ENCODE data around the gene HINT2.

HINT2 gene

GRCh38 chr9:35840881-35841644 is 26.2 kb upstream of the HINT2 start:
- DNase-seq: no peak

- DNase-seq: no peak
Measured at GRCh38 chr9:35839926-35840325, 25.1 kb upstream of the HINT2 start.

DNA sequence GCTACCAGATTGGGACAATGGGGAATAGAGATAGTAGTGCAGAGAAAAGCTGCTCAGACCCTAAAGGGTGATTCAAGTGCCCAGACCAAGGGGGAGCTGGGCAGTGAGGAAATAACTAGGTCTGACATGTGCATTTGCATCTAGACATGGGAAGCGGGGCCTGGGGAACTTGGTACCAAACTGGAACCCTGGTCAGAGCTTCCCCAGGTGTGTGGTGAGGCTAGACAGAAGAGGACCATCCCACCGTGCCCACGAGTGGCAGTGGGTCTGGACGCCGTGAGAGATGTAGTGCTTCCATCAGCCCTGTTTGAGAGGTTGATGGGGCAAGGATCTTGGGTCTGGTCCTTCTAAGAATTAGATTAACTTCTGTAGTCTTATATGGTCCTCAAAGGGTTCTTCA is 21.8 kb upstream of the HINT2 start:
- DNase-seq: no peak

DNA sequence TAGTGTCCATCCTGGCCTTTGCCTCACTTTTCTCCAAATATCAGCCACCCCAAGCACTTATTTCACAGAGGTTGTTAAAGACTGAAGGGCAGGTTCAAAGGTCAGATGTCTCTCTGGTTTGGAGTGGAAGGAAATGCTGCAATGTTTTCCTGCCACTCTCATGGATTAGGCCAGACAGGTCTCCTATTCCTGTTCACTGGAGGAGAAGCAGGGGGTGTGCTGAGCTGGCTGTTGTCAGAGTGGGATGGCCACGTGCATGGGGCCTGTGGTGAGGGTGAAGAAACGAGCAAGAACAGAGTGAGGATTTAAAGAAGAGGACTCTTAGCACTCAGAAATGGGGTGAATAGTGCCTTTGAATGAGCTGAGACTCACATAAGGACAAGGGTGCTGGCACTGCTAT is 20.9 kb upstream of the HINT2 start:
- DNase-seq: no peak

DNA sequence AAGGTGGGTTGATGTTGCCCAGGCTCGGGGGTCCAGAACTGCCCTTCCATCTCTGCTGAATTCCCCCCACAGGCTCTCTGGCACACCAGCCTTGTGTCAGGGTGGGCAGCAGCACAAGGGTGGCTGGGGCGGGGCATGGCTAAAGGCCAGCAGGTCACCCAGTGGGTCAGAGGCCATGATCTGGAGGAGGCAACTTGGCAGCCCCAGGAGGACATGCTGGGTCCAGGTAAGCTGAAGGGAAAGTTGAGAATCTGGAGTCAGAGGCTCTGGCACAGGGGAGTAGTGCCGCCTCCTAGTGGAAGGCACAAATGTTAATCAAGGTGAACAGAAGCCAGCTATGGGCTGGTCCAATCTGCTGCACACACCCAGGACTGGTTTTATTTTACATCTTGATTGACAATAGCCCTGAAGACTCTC is 20.4 kb upstream of the HINT2 start:
- DNase-seq: no peak

GRCh38 chr9:35834260-35835215 is 19.7 kb upstream of the HINT2 start:
- no peak for DNase-seq

GRCh38 chr9:35832814-35833213 is 18.0 kb upstream of the HINT2 start:
- no peak for DNase-seq

DNA sequence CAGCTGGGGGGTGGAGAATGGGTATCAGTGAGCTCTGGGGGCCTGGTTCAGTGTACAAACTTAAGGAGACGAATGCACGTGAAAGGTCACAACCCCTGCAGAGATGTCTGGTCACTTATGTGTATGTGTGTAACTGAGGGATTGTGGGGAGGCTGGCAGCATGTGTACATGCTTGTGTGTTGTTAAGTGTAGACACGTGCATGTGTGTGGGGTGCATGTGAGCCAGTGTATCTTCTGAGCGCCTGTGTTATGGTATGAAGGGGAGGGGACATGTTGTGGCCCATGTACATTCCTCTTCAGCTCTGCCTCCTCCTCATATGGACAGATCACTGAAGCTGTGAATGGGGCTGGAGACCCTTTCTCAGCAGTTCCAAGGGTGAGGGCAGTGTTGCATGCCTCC is 16.2 kb upstream of the HINT2 start:
- no peak for DNase-seq

GRCh38 chr9:35829764-35830096 is 14.9 kb upstream of the HINT2 start:
- no peak for DNase-seq

GRCh38 chr9:35829084-35829763 is 14.4 kb upstream of the HINT2 start, which contains the start of gene TMEM8B:
Gene TMEM8B, plus strand, starts transcription at chr9:35829228. Its CDS starts 220 bp downstream, at chr9:35829448.
- peak; percentile 84 for DNase-seq

- peak; percentile 42 for DNase-seq
Measured at GRCh38 chr9:35828716-35829083, 13.9 kb upstream of the HINT2 start, which contains the start of gene FAM221B. Gene FAM221B, minus strand, starts transcription at chr9:35828732. Its CDS starts 2,571 bp downstream, at chr9:35826161.

DNA sequence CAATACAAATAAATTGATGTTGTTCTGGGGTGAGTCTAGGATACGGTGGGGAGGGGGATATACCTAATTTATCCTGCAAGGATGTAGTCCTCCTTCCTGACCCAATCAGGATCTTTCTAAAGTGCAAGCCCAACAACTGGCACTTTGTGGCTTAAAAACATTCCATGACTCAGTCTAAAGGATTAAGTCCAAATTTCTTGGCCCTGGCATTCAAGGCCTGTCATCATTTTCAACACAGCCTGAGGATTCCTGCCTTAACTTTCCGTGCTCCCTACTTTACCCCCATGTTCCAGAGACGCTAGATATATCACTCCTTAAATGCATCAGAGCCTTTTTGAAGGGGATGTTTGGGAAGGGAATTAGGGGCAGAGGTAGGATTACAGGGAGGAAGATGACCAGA is 12.6 kb upstream of the HINT2 start:
- DNase-seq: no peak

DNA sequence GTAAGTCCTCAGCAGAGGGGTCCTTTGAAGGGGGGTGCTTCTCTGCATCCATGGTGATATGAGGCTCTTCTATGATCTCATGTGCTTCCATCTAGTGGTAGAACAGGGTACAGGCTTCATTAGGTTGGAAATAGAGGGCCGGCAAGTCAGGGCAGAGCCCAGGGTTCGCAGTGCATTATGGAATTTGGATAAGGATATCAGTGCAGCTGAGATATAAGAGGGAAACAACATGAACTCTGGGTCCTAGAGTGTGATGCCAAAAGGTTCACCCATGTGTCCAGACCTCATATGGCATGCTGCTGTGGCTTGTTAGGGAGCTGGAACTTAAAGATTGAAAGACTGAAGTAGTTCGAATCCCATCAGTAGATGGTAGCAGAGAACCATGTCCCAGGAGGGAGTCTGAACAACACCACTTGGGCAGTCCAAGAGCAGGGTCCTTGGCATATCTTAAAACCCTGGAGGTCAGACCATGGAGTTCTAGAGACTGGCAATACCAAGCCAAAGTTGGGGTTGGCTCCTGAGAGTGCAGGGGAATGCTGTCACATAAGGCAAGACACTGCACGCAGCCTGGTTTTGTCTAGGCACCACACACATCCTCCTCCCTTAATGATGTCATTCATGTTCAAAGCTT is 11.3 kb upstream of the HINT2 start:
- peak; percentile 14 for DNase-seq

- DNase-seq: no peak
Measured at GRCh38 chr9:35822926-35823325, 8.1 kb upstream of the HINT2 start.

DNA sequence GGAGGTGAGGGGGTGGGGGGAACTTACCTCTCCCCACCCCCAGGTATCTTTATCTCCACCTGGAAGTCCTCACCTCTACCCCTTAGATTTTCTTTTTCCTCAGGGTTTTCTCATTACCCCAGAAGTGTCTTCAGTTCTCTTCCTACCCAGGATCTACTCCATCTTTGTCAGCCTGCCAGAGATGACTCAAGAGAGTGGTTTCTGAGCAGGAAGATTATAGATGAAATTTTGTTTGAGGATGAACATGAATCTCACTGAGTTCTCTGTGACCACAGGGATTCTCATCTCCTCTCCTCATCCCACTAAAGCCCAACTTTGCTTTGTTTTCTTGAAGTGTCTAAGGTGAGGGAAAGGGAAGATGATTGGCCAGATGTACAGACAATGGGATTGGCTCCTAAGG is 5.2 kb upstream of the HINT2 start:
- DNase-seq: no peak

- DNase-seq: no peak
Measured at GRCh38 chr9:35818341-35818740, 3.5 kb upstream of the HINT2 start.

DNA sequence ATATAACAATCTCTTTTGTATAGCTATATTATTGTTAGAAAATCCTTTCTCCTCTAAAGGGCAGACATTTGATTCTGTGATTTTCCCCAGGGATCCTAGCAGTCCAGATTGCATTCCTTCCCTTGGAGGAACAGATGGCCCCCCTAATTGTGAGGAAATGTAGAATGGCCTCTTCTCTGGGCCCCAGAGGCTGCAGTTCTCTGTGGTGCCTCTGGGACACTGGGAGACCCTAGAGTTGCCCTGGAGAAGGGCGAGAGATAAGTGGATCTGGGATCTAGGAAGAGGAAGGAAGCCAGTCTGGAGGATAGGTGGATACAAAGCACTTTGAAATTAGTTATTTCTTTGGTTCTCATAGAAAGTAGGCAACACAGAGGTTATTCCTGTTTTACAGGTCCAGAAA is 1.9 kb upstream of the HINT2 start:
- no peak for DNase-seq

GRCh38 chr9:35814106-35814840 is 569 bp downstream of the HINT2 start:
- peak; percentile 6 for DNase-seq

GRCh38 chr9:35813434-35814105 is 1.3 kb downstream of the HINT2 start:
- no peak for DNase-seq

DNA sequence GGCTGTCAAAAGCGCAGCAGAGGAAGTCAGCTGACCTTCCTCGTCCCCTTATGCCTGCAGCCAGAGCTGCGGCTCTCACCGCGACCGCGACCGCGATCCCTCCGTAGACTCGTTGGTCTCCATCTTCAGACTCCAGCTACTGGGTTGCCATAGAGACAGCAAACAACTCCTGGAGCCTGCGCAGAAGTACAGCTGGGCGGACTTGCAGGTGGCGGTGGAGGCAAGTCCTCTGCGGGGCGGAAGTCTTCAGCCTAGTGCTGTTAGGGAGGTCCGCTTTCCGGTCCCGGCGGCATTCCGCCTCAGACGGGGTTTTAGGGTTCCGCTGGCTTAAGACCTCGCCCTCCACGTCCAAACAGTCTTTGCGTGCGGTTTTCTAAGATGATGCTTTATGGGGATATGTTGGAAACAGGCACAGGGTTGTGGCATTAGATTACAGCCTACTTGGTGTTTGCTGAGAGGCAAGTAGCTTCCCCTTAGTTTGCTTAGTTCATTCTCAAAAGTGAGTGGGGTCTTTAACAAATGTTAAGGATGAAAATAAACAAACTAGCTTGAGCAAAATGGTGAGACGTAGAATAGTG is 2.7 kb downstream of the HINT2 start, which contains the start of gene SPAG8:
SPAG8 (minus strand) TSS at position 238 of the 578 bp plus-strand sequence; CDS start at position 123, 115 bp downstream.
- peak; percentile 99 for DNase-seq
